ENCODE results near the gene MLLT3. TPM values are rescaled to one million over a fixed set of nuclear protein-coding genes. Genes with fewer than 3 reads are reported as not detected.

MLLT3 gene
- total and polyA plus RNA-seq, 2 donors (not counting 3 experiments of a cell fraction or from before 2014, with no cell fraction given), result 6.1 to 10.0 TPM

DNA sequence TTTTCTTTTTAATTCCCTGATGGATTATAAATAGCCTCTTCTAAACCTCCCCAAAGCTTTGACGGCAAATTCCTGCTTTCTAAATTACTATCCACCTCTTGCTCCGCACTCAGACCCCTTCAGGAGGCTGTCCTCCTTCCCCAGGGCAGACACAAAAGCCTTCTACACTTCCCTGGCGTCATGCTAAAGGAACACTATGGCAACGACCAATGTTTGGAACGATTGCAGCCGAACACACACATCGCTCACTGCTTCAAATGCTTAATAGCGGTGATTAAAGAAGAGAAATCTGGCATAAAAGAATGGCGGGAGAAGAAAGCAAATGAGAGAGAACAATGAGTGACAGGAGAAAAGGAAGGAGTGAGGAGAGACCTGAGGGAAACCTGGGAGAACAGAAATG lies 297.3 kb downstream of the MLLT3 start:
- Histone ChIP-seq H3K9me1 (replicated peaks; ENCODE audit: control insufficient read depth, extremely low read depth, insufficient read depth, low read length) (no peaks in the 10 kb centered on the region), H3K4me2 (ENCODE audit: insufficient read depth, low read length) (no peak overlapping the region), H3K4me1 (ENCODE audit: control insufficient read depth, extremely low read depth, insufficient read depth, low read length) (no peaks in the 10 kb centered on the region), H3K9ac (replicated peaks; ENCODE audit: extremely low read depth, insufficient read depth, low read length) (no peak overlapping the region), H3K79me2 (ENCODE audit: control insufficient read depth, insufficient read depth, low read length) (no peaks in the 10 kb centered on the region), H3K27me3 (ENCODE audit: control insufficient read depth in 2 of 2, insufficient read depth in 2 of 2, low read length in 2 of 2) (peaks cover 0 to 3% of the 10 kb centered on the region in 2 experiments), H3K27ac (ENCODE audit: insufficient read depth, low read depth, low read length) (no peak overlapping the region), H2AFZ (ENCODE audit: low read depth, low read length) (no peak overlapping the region), H3K4me3 (replicated peaks in 1 of 3; ENCODE audit: insufficient read depth in 1 of 3, low read depth in 1 of 3, low read length in 3 of 3) (no peak overlapping the region), H3K9me3 (replicated peaks; ENCODE audit: control insufficient read depth, insufficient read depth, low read length) (no peaks in the 10 kb centered on the region), H4K20me1 (replicated peaks; ENCODE audit: control insufficient read depth, extremely low read depth, insufficient read depth, low read length) (no peaks in the 10 kb centered on the region), H3K36me3 (ENCODE audit: control insufficient read depth in 2 of 2, extremely low read depth in 1 of 2, insufficient read depth in 2 of 2, low read length in 2 of 2) (no peaks in the 10 kb centered on the region)
- FAIRE-seq (no peak), DNase-seq (ENCODE audit: low read depth, low spot score) (no peak)
- no TSS peak for BruUV-seq (replicated peaks)
- intact Hi-C loops (cut with micrococcal nuclease) (no loop called here), dilution Hi-C loops (cut with MboI; ENCODE audit: extremely low pct_ligation_motif_present, low sequenced_read_pairs) (no loop called here)
- TF ChIP-seq MYC (IDR thresholded peaks at IDR 0.05; ENCODE audit: low read depth, low read length), result no peak
- TF ChIP-seq, protein P1, sequence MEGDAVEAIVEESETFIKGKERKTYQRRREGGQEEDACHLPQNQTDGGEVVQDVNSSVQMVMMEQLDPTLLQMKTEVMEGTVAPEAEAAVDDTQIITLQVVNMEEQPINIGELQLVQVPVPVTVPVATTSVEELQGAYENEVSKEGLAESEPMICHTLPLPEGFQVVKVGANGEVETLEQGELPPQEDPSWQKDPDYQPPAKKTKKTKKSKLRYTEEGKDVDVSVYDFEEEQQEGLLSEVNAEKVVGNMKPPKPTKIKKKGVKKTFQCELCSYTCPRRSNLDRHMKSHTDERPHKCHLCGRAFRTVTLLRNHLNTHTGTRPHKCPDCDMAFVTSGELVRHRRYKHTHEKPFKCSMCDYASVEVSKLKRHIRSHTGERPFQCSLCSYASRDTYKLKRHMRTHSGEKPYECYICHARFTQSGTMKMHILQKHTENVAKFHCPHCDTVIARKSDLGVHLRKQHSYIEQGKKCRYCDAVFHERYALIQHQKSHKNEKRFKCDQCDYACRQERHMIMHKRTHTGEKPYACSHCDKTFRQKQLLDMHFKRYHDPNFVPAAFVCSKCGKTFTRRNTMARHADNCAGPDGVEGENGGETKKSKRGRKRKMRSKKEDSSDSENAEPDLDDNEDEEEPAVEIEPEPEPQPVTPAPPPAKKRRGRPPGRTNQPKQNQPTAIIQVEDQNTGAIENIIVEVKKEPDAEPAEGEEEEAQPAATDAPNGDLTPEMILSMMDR (IDR thresholded peaks at IDR 0.05; ENCODE audit: extremely low read depth in 1 of 2, insufficient read depth in 1 of 2, low read depth in 1 of 2, low read length in 2 of 2), result no peak
- no peak for TF ChIP-seq POLR2AphosphoS5 (IDR thresholded peaks at IDR 0.05; ENCODE audit: insufficient read depth, low read depth, low read length)
- TF ChIP-seq EZH2 (IDR thresholded peaks at IDR 0.05; ENCODE audit: borderline replicate concordance, low read depth, low read length, severe bottlenecking), result no peak
- no peak for TF ChIP-seq POLR2A (IDR thresholded peaks at IDR 0.05; ENCODE audit: low read depth, low read length)
- TF ChIP-seq, protein P2, sequence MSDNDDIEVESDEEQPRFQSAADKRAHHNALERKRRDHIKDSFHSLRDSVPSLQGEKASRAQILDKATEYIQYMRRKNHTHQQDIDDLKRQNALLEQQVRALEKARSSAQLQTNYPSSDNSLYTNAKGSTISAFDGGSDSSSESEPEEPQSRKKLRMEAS (IDR thresholded peaks at IDR 0.05; ENCODE audit: insufficient read depth, insufficient read length), result no peak
- TF ChIP-seq FOS (IDR thresholded peaks at IDR 0.05; ENCODE audit: borderline replicate concordance, insufficient read depth, low read length), result no peak
- TF ChIP-seq JUN (IDR thresholded peaks at IDR 0.05; ENCODE audit: borderline replicate concordance, insufficient read depth, insufficient read length, low read depth), result no peak
- TF ChIP-seq GATA2 (IDR thresholded peaks at IDR 0.05; ENCODE audit: insufficient read depth, insufficient read length, low read depth, low read length), result no peak
- ChIA-PET POLR2A (no interaction called here), CTCF (no interaction called here)

Data from endothelial cell of umbilical vein (primary cell).